Measurements from ENCODE around the gene NPHS1. TPM values are rescaled to one million over a fixed set of nuclear protein-coding genes. Genes with fewer than 3 reads are reported as not detected.

The NPHS1 gene
- total RNA-seq, 1 donor from 2014 or later, result 0.62 TPM

DNA sequence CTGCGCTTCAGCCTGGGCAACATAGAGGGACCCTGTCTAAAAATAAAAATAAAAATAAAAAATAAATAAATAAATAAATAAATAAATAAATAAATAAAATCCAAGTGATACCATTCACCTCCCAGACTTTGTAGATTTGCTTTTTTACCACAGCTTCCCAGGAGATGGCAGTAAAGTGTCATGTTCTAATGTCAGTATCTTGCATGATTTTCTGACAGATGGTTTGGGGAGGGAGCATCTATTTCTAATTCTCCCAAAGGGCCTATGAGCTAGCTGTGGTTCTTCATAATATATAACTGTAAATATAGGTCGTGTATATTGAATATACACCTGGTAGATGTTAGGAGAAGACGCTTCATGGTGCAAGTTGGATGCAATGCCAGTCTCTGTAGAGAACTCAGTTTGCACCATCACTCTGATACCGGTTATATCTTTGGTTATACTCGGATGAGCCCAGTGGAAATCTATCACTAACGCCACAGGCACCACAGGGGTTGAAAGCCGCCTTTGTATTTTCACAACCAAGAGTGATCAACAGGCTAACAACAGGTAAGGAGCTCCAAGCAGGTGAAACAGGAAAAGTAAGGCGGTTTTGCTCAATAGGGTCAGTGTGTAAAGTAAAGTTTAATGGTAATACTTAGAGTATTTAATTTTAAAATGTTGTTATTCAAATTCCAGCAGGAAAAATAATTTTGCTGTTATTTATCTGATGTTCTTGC, 30.0 kb upstream of the NPHS1 start:
- Histone ChIP-seq H3K4me3 (no peak overlapping the region), H3K27me3 (no peaks in the 10 kb centered on the region), H2AFZ (replicated peaks) (no peak overlapping the region), H4K20me1 (ENCODE audit: low read depth) (peaks cover 16% of the 10 kb centered on the region), H3K27ac (no peak overlapping the region), H3K79me2 (ENCODE audit: low read depth) (no peaks in the 10 kb centered on the region), H3K36me3 (no peaks in the 10 kb centered on the region), H3K9ac (no peak overlapping the region), H3K9me3 (ENCODE audit: low read depth) (no peaks in the 10 kb centered on the region), H3K4me2 (no peak overlapping the region), H3F3A (ENCODE audit: low read depth) (no peaks in the 10 kb centered on the region), H3K4me1 (no peaks in the 10 kb centered on the region)
- Mint-ChIP-seq H3K4me3 (no peak overlapping the region), H3K9me3 (no peaks in the 10 kb centered on the region), H3K27ac (no peak overlapping the region), H3K4me1 (peaks cover 12% of the 10 kb centered on the region), H3K36me3 (peaks cover 11% of the 10 kb centered on the region), H3K27me3 (ENCODE audit: insufficient read depth, low read depth) (peaks cover 7% of the 10 kb centered on the region)
- DNase-seq (ENCODE audit: low spot score), result peak; percentile 42
- TF ChIP-seq CTCF (IDR thresholded peaks at IDR 0.05) (peak; percentile 57), EZH2 (IDR thresholded peaks at IDR 0.05) (no peak)

- peak; percentile 98 for DNase-seq (ENCODE audit: low spot score)
- peak overlapping the region; percentile 58 for H3K4me3 Mint-ChIP-seq
- H3K27me3 Mint-ChIP-seq (ENCODE audit: insufficient read depth, low read depth), result peaks cover 7% of the 10 kb centered on the region
- H3K9ac ChIP-seq, result no peak overlapping the region
- no peaks in the 10 kb centered on the region for H3K36me3 ChIP-seq
- no peak overlapping the region for H3K27ac Mint-ChIP-seq
- H3K4me2 ChIP-seq, result no peak overlapping the region
- no peak for TF ChIP-seq EZH2 (IDR thresholded peaks at IDR 0.05)
- no peak overlapping the region for H3K27ac ChIP-seq
- no peaks in the 10 kb centered on the region for H3K9me3 Mint-ChIP-seq
- no peaks in the 10 kb centered on the region for H3K27me3 ChIP-seq
- peaks cover 21% of the 10 kb centered on the region for H4K20me1 ChIP-seq (ENCODE audit: low read depth)
- no peaks in the 10 kb centered on the region for H3K79me2 ChIP-seq (ENCODE audit: low read depth)
- no peak overlapping the region for H2AFZ ChIP-seq (replicated peaks)
- peaks cover 12% of the 10 kb centered on the region for H3K4me1 Mint-ChIP-seq
- no peaks in the 10 kb centered on the region for H3K9me3 ChIP-seq (ENCODE audit: low read depth)
- peaks cover 16% of the 10 kb centered on the region for H3K36me3 Mint-ChIP-seq
- no peak overlapping the region for H3K4me3 ChIP-seq
- no peaks in the 10 kb centered on the region for H3F3A ChIP-seq (ENCODE audit: low read depth)
- no peaks in the 10 kb centered on the region for H3K4me1 ChIP-seq
Measured at GRCh38 chr19:35879770-35880317, 27.5 kb upstream of the NPHS1 start.

GRCh38 chr19:35879068-35879467, 26.8 kb upstream of the NPHS1 start:
- no peaks in the 10 kb centered on the region for H3K9me3 Mint-ChIP-seq
- Histone ChIP-seq H4K20me1 (ENCODE audit: low read depth) (peaks cover 21% of the 10 kb centered on the region), H3K27me3 (no peaks in the 10 kb centered on the region), H3K36me3 (no peaks in the 10 kb centered on the region), H3F3A (ENCODE audit: low read depth) (no peaks in the 10 kb centered on the region), H3K27ac (no peak overlapping the region), H3K4me3 (no peak overlapping the region), H3K9me3 (ENCODE audit: low read depth) (no peaks in the 10 kb centered on the region), H3K4me1 (no peaks in the 10 kb centered on the region), H2AFZ (replicated peaks) (no peak overlapping the region), H3K79me2 (ENCODE audit: low read depth) (no peaks in the 10 kb centered on the region), H3K9ac (no peak overlapping the region), H3K4me2 (no peak overlapping the region)
- H3K27me3 Mint-ChIP-seq (ENCODE audit: insufficient read depth, low read depth), result peaks cover 7% of the 10 kb centered on the region
- peaks cover 18% of the 10 kb centered on the region for H3K36me3 Mint-ChIP-seq
- TF ChIP-seq CTCF (IDR thresholded peaks at IDR 0.05), result no peak
- no peak for TF ChIP-seq EZH2phosphoT487 (IDR thresholded peaks at IDR 0.05)
- TF ChIP-seq EZH2 (IDR thresholded peaks at IDR 0.05), result no peak
- peaks cover 12% of the 10 kb centered on the region for H3K4me1 Mint-ChIP-seq
- no peak for DNase-seq (ENCODE audit: low spot score)
- no peak overlapping the region for H3K27ac Mint-ChIP-seq
- H3K4me3 Mint-ChIP-seq, result no peak overlapping the region

DNA sequence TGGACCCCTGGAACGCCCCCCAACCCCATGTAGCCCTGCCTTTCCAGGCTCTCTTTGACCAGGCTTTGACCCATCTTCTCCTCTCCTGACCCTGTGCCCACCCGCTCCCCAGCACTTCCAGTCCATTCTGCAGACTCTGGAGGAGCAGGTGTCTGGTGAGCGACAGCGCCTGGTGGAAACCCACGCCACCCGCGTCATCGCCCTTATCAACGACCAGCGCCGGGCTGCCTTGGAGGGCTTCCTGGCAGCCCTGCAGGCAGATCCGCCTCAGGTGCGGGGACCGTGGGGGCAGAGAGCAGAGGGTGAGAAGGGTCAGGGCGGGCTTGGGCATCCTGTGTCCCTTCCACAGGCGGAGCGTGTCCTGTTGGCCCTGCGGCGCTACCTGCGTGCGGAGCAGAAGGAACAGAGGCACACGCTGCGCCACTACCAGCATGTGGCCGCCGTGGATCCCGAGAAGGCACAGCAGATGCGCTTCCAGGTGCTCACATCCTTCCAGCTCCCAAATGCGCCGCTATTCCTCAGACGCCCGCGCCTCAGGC, 22.2 kb upstream of the NPHS1 start:
- Mint-ChIP-seq H3K4me1 (peaks cover 14% of the 10 kb centered on the region), H3K27ac (peak overlapping the region; percentile 18)

More for the DNA sequence above, 22.2 kb upstream of the NPHS1 start:
- peaks cover 15% of the 10 kb centered on the region for H3F3A ChIP-seq (ENCODE audit: low read depth)
- H3K4me3 Mint-ChIP-seq, result no peak overlapping the region
- no peaks in the 10 kb centered on the region for H3K36me3 ChIP-seq
- H3K4me3 ChIP-seq, result no peak overlapping the region
- DNase-seq (ENCODE audit: low spot score), result no peak
- H3K36me3 Mint-ChIP-seq, result peaks cover 22% of the 10 kb centered on the region
- H3K9me3 ChIP-seq (ENCODE audit: low read depth), result no peaks in the 10 kb centered on the region
- no peaks in the 10 kb centered on the region for H3K79me2 ChIP-seq (ENCODE audit: low read depth)
- H3K4me1 ChIP-seq, result no peaks in the 10 kb centered on the region
- H3K27ac ChIP-seq, result no peak overlapping the region
- H3K27me3 ChIP-seq, result no peaks in the 10 kb centered on the region
- no peak for TF ChIP-seq CTCF (IDR thresholded peaks at IDR 0.05)
- no peak for TF ChIP-seq EZH2phosphoT487 (IDR thresholded peaks at IDR 0.05)
- TF ChIP-seq EZH2 (IDR thresholded peaks at IDR 0.05), result no peak
- H3K9me3 Mint-ChIP-seq, result no peaks in the 10 kb centered on the region
- no peak overlapping the region for H2AFZ ChIP-seq (replicated peaks)
- H3K27me3 Mint-ChIP-seq (ENCODE audit: insufficient read depth, low read depth), result peaks cover 2% of the 10 kb centered on the region
- H4K20me1 ChIP-seq (ENCODE audit: low read depth), result peaks cover 15% of the 10 kb centered on the region
- H3K4me2 ChIP-seq, result no peak overlapping the region
- no peak overlapping the region for H3K9ac ChIP-seq
